ENCODE data around the gene SCYGR6.
A peak's percentile ranks its signal among the peaks of the same experiment; 100 is the strongest.
"Not testable (repeated sequence)": the region's sequence is repeated elsewhere in the genome, so short reads cannot be mapped to it uniquely, and the experiment has no call there.

Gene SCYGR6

GRCh38 chr2:227745594-227745993, 21.0 kb upstream of the SCYGR6 start, which contains the start of gene SCYGR8:
Gene SCYGR8, plus strand, starts transcription at chr2:227745894. Its CDS starts 0 bp downstream, at chr2:227745894.
- H3K27me3 ChIP-seq (ENCODE audit: insufficient read depth, low read length), result no peaks in the 10 kb centered on the region
- no peaks in the 10 kb centered on the region for H3K9me3 ChIP-seq (ENCODE audit: insufficient read depth, low read depth, low read length)

GRCh38 chr2:227740705-227741104, 16.1 kb upstream of the SCYGR6 start:
- not testable (repeated sequence) for H3K27me3 ChIP-seq (ENCODE audit: insufficient read depth, low read length); H3K36me3 ChIP-seq (ENCODE audit: insufficient read depth, low read depth, low read length); H3K9ac ChIP-seq (ENCODE audit: low read depth, low read length); H3K9me3 ChIP-seq (ENCODE audit: insufficient read depth, low read depth, low read length); H3K4me1 ChIP-seq (ENCODE audit: insufficient read depth, low read length); H3K27ac ChIP-seq (ENCODE audit: low read length); H3K4me3 ChIP-seq (ENCODE audit: low read length)

More at GRCh38 chr2:227745594-227745993, 21.0 kb upstream of the SCYGR6 start, which contains the start of gene SCYGR8:
- Histone ChIP-seq H3K27ac (ENCODE audit: low read length) (no peak within 1 kb of the TSS), H3K4me1 (ENCODE audit: insufficient read depth, low read length) (no peaks in the 10 kb centered on the region), H3K36me3 (ENCODE audit: insufficient read depth, low read depth, low read length) (no peaks in the 10 kb centered on the region), H3K4me3 (ENCODE audit: low read length) (no peak within 1 kb of the TSS), H3K9ac (ENCODE audit: low read depth, low read length) (no peak within 1 kb of the TSS)

GRCh38 chr2:227739351-227739750, 14.8 kb upstream of the SCYGR6 start:
- Histone ChIP-seq H3K27ac (ENCODE audit: low read length) (no peak overlapping the region), H3K9me3 (ENCODE audit: insufficient read depth, low read depth, low read length) (no peaks in the 10 kb centered on the region), H3K4me1 (ENCODE audit: insufficient read depth, low read length) (no peaks in the 10 kb centered on the region), H3K4me3 (ENCODE audit: low read length) (no peak overlapping the region), H3K9ac (ENCODE audit: low read depth, low read length) (no peak overlapping the region), H3K27me3 (ENCODE audit: insufficient read depth, low read length) (no peaks in the 10 kb centered on the region), H3K36me3 (ENCODE audit: insufficient read depth, low read depth, low read length) (no peaks in the 10 kb centered on the region)

GRCh38 chr2:227728035-227728434, 3.5 kb upstream of the SCYGR6 start, which contains the start of gene SCYGR7:
Gene SCYGR7, plus strand, starts transcription at chr2:227728335. Its CDS starts 0 bp downstream, at chr2:227728335.
- Histone ChIP-seq H3K36me3 (ENCODE audit: insufficient read depth, low read depth, low read length) (no peaks in the 10 kb centered on the region), H3K4me1 (ENCODE audit: insufficient read depth, low read length) (no peaks in the 10 kb centered on the region), H3K9ac (ENCODE audit: low read depth, low read length) (no peak within 1 kb of the TSS), H3K9me3 (ENCODE audit: insufficient read depth, low read depth, low read length) (no peaks in the 10 kb centered on the region), H3K4me3 (ENCODE audit: low read length) (no peak within 1 kb of the TSS), H3K27ac (ENCODE audit: low read length) (no peak within 1 kb of the TSS), H3K27me3 (ENCODE audit: insufficient read depth, low read length) (no peaks in the 10 kb centered on the region)

- H3K4me3 ChIP-seq (ENCODE audit: low read length); H3K27ac ChIP-seq (ENCODE audit: low read length): not testable (repeated sequence)
Measured at GRCh38 chr2:227722821-227723220, 1.7 kb downstream of the SCYGR6 start.

GRCh38 chr2:227720680-227721079, 3.9 kb downstream of the SCYGR6 start:
- H3K27me3 ChIP-seq (ENCODE audit: insufficient read depth, low read length), result peaks cover 16% of the 10 kb centered on the region
- H3K27ac ChIP-seq (ENCODE audit: low read length), result no peak overlapping the region
- peaks cover 16% of the 10 kb centered on the region; the same call in 1 of the 2 replicates for H3K4me1 ChIP-seq (ENCODE audit: insufficient read depth, low read length)
- H3K9ac ChIP-seq (ENCODE audit: low read depth, low read length), result no peak overlapping the region
- H3K4me3 ChIP-seq (ENCODE audit: low read length), result no peak overlapping the region
- H3K36me3 ChIP-seq (ENCODE audit: insufficient read depth, low read depth, low read length), result no peaks in the 10 kb centered on the region
- H3K9me3 ChIP-seq (ENCODE audit: insufficient read depth, low read depth, low read length), result no peaks in the 10 kb centered on the region

More at GRCh38 chr2:227722821-227723220, 1.7 kb downstream of the SCYGR6 start:
- not testable (repeated sequence) for H3K9me3 ChIP-seq (ENCODE audit: insufficient read depth, low read depth, low read length); H3K9ac ChIP-seq (ENCODE audit: low read depth, low read length); H3K4me1 ChIP-seq (ENCODE audit: insufficient read depth, low read length); H3K27me3 ChIP-seq (ENCODE audit: insufficient read depth, low read length); H3K36me3 ChIP-seq (ENCODE audit: insufficient read depth, low read depth, low read length)

GRCh38 chr2:227719641-227720040, 4.9 kb downstream of the SCYGR6 start:
- peaks cover 16% of the 10 kb centered on the region for H3K27me3 ChIP-seq (ENCODE audit: insufficient read depth, low read length)
- H3K36me3 ChIP-seq (ENCODE audit: insufficient read depth, low read depth, low read length), result no peaks in the 10 kb centered on the region
- no peak overlapping the region for H3K9ac ChIP-seq (ENCODE audit: low read depth, low read length)
- H3K27ac ChIP-seq (ENCODE audit: low read length), result no peak overlapping the region
- H3K9me3 ChIP-seq (ENCODE audit: insufficient read depth, low read depth, low read length), result no peaks in the 10 kb centered on the region
- no peak overlapping the region for H3K4me3 ChIP-seq (ENCODE audit: low read length)
- peaks cover 16% of the 10 kb centered on the region; the same call in 1 of the 2 replicates for H3K4me1 ChIP-seq (ENCODE audit: insufficient read depth, low read length)

- no peaks in the 10 kb centered on the region for H3K36me3 ChIP-seq (ENCODE audit: insufficient read depth, low read depth, low read length)
- peak within 1 kb of the TSS; percentile 70 for H3K4me3 ChIP-seq (ENCODE audit: low read length)
- H3K4me1 ChIP-seq (ENCODE audit: insufficient read depth, low read length), result peaks cover 16% of the 10 kb centered on the region; the same call in 1 of the 2 replicates
- H3K27me3 ChIP-seq (ENCODE audit: insufficient read depth, low read length), result peaks cover 16% of the 10 kb centered on the region
- peak within 1 kb of the TSS; percentile 27; the same call in 1 of the 2 replicates for H3K9ac ChIP-seq (ENCODE audit: low read depth, low read length)
- no peaks in the 10 kb centered on the region for H3K9me3 ChIP-seq (ENCODE audit: insufficient read depth, low read depth, low read length)
- H3K27ac ChIP-seq (ENCODE audit: low read length), result no peak within 1 kb of the TSS
Measured at GRCh38 chr2:227717687-227718567, 6.6 kb downstream of the SCYGR6 start, which contains the start of gene SLC19A3. Gene SLC19A3, minus strand, starts transcription at chr2:227718028. Its CDS starts 15,710 bp downstream, at chr2:227702318.

GRCh38 chr2:227716501-227716900, 8.1 kb downstream of the SCYGR6 start:
- Histone ChIP-seq H3K27ac (ENCODE audit: low read length) (no peak overlapping the region), H3K36me3 (ENCODE audit: insufficient read depth, low read depth, low read length) (no peaks in the 10 kb centered on the region), H3K9me3 (ENCODE audit: insufficient read depth, low read depth, low read length) (no peaks in the 10 kb centered on the region), H3K9ac (ENCODE audit: low read depth, low read length) (no peak overlapping the region), H3K4me1 (ENCODE audit: insufficient read depth, low read length) (peaks cover 16% of the 10 kb centered on the region; the same call in 1 of the 2 replicates), H3K27me3 (ENCODE audit: insufficient read depth, low read length) (peaks cover 16% of the 10 kb centered on the region), H3K4me3 (ENCODE audit: low read length) (no peak overlapping the region)

GRCh38 chr2:227713291-227713690, 11.3 kb downstream of the SCYGR6 start:
- Histone ChIP-seq H3K9ac (ENCODE audit: low read depth, low read length) (no peak overlapping the region), H3K4me3 (ENCODE audit: low read length) (no peak overlapping the region), H3K9me3 (ENCODE audit: insufficient read depth, low read depth, low read length) (no peaks in the 10 kb centered on the region), H3K4me1 (ENCODE audit: insufficient read depth, low read length) (peaks cover 15% of the 10 kb centered on the region; the same call in 1 of the 2 replicates), H3K36me3 (ENCODE audit: insufficient read depth, low read depth, low read length) (no peaks in the 10 kb centered on the region), H3K27me3 (ENCODE audit: insufficient read depth, low read length) (peaks cover 16% of the 10 kb centered on the region), H3K27ac (ENCODE audit: low read length) (no peak overlapping the region)

- no peaks in the 10 kb centered on the region for H3K27me3 ChIP-seq (ENCODE audit: insufficient read depth, low read length)
- H3K4me1 ChIP-seq (ENCODE audit: insufficient read depth, low read length), result peaks cover 1% of the 10 kb centered on the region; the same call in 1 of the 2 replicates
- H3K9ac ChIP-seq (ENCODE audit: low read depth, low read length), result no peak overlapping the region
- H3K9me3 ChIP-seq (ENCODE audit: insufficient read depth, low read depth, low read length), result no peaks in the 10 kb centered on the region
- H3K4me3 ChIP-seq (ENCODE audit: low read length), result no peak overlapping the region
- H3K36me3 ChIP-seq (ENCODE audit: insufficient read depth, low read depth, low read length), result no peaks in the 10 kb centered on the region
- no peak overlapping the region for H3K27ac ChIP-seq (ENCODE audit: low read length)
Measured at GRCh38 chr2:227710986-227711385, 13.6 kb downstream of the SCYGR6 start.

GRCh38 chr2:227707390-227707789, 17.2 kb downstream of the SCYGR6 start:
- H3K4me1 ChIP-seq (ENCODE audit: insufficient read depth, low read length), result peaks cover 4% of the 10 kb centered on the region; the same call in 1 of the 2 replicates
- H3K9me3 ChIP-seq (ENCODE audit: insufficient read depth, low read depth, low read length), result no peaks in the 10 kb centered on the region
- H3K27ac ChIP-seq (ENCODE audit: low read length), result no peak overlapping the region
- no peaks in the 10 kb centered on the region for H3K36me3 ChIP-seq (ENCODE audit: insufficient read depth, low read depth, low read length)
- H3K27me3 ChIP-seq (ENCODE audit: insufficient read depth, low read length), result no peaks in the 10 kb centered on the region
- H3K9ac ChIP-seq (ENCODE audit: low read depth, low read length), result no peak overlapping the region
- H3K4me3 ChIP-seq (ENCODE audit: low read length), result no peak overlapping the region
